ENCODE measurements around the gene PARD3.

PARD3 gene

GRCh38 chr10:34739915-34740314 lies 75.2 kb downstream of the PARD3 start:
- Histone ChIP-seq H3K79me2 (ENCODE audit: insufficient read depth, low read length) (peaks cover 92% of the 10 kb centered on the region), H3K9me2 (replicated peaks; ENCODE audit: low read depth, low read length) (no peaks in the 10 kb centered on the region), H2AFZ (ENCODE audit: low read length) (no peak overlapping the region), H3K27me3 (ENCODE audit: insufficient read depth, low read length, poor library complexity, severe bottlenecking) (no peaks in the 10 kb centered on the region), H3K4me3 (ENCODE audit: low read length, poor library complexity, severe bottlenecking) (peak overlapping the region; percentile 3), H3K9ac (ENCODE audit: low read depth, low read length, poor library complexity, severe bottlenecking) (no peak overlapping the region), H3K4me2 (ENCODE audit: low read depth, low read length, poor library complexity, severe bottlenecking) (peak overlapping the region; percentile 53), H3K4me1 (ENCODE audit: insufficient read depth, low read length, poor library complexity, severe bottlenecking) (peaks cover 59% of the 10 kb centered on the region), H3K36me3 (ENCODE audit: insufficient read depth, low read length) (no peaks in the 10 kb centered on the region), H3K9me3 (ENCODE audit: insufficient read depth, low read depth, low read length) (no peaks in the 10 kb centered on the region), H3F3A (ENCODE audit: low read depth) (no peaks in the 10 kb centered on the region), H4K20me1 (ENCODE audit: insufficient read depth, low read length, poor library complexity, severe bottlenecking) (peaks cover 34% of the 10 kb centered on the region)
- TF ChIP-seq EZH2phosphoT487 (IDR thresholded peaks at IDR 0.05; ENCODE audit: borderline replicate concordance): no peak
- TF ChIP-seq CTCF (conservative IDR thresholded peaks at IDR 0.05; ENCODE audit: low read length): no peak

GRCh38 chr10:34737772-34738169 lies 77.3 kb downstream of the PARD3 start:
- no peaks in the 10 kb centered on the region for H3F3A ChIP-seq (ENCODE audit: low read depth)
- no peaks in the 10 kb centered on the region for H3K9me3 ChIP-seq (ENCODE audit: insufficient read depth, low read depth, low read length)
- no peak overlapping the region for H3K4me2 ChIP-seq (ENCODE audit: low read depth, low read length, poor library complexity, severe bottlenecking)
- no peak overlapping the region for H2AFZ ChIP-seq (ENCODE audit: low read length)
- no peaks in the 10 kb centered on the region for H3K36me3 ChIP-seq (ENCODE audit: insufficient read depth, low read length)
- peaks cover 51% of the 10 kb centered on the region for H3K4me1 ChIP-seq (ENCODE audit: insufficient read depth, low read length, poor library complexity, severe bottlenecking)
- TF ChIP-seq CTCF (conservative IDR thresholded peaks at IDR 0.05; ENCODE audit: low read length): peak; percentile 53
- TF ChIP-seq EZH2phosphoT487 (IDR thresholded peaks at IDR 0.05; ENCODE audit: borderline replicate concordance): no peak
- H3K4me3 ChIP-seq (ENCODE audit: low read length, poor library complexity, severe bottlenecking): no peak overlapping the region
- H4K20me1 ChIP-seq (ENCODE audit: insufficient read depth, low read length, poor library complexity, severe bottlenecking): peaks cover 32% of the 10 kb centered on the region
- no peaks in the 10 kb centered on the region for H3K9me2 ChIP-seq (replicated peaks; ENCODE audit: low read depth, low read length)
- no peaks in the 10 kb centered on the region for H3K27me3 ChIP-seq (ENCODE audit: insufficient read depth, low read length, poor library complexity, severe bottlenecking)
- no peak overlapping the region for H3K9ac ChIP-seq (ENCODE audit: low read depth, low read length, poor library complexity, severe bottlenecking)
- peaks cover 84% of the 10 kb centered on the region for H3K79me2 ChIP-seq (ENCODE audit: insufficient read depth, low read length)

- H3K9me2 ChIP-seq (replicated peaks; ENCODE audit: low read depth, low read length): no peaks in the 10 kb centered on the region
- H3K4me1 ChIP-seq (ENCODE audit: insufficient read depth, low read length, poor library complexity, severe bottlenecking): peaks cover 46% of the 10 kb centered on the region
- peaks cover 84% of the 10 kb centered on the region for H3K79me2 ChIP-seq (ENCODE audit: insufficient read depth, low read length)
- H3K4me3 ChIP-seq (ENCODE audit: low read length, poor library complexity, severe bottlenecking): no peak overlapping the region
- H3K9ac ChIP-seq (ENCODE audit: low read depth, low read length, poor library complexity, severe bottlenecking): no peak overlapping the region
- no peaks in the 10 kb centered on the region for H3K27me3 ChIP-seq (ENCODE audit: insufficient read depth, low read length, poor library complexity, severe bottlenecking)
- no peaks in the 10 kb centered on the region for H3K36me3 ChIP-seq (ENCODE audit: insufficient read depth, low read length)
- TF ChIP-seq EZH2phosphoT487 (IDR thresholded peaks at IDR 0.05; ENCODE audit: borderline replicate concordance): no peak
- no peak for TF ChIP-seq CTCF (conservative IDR thresholded peaks at IDR 0.05; ENCODE audit: low read length)
- H3K4me2 ChIP-seq (ENCODE audit: low read depth, low read length, poor library complexity, severe bottlenecking): no peak overlapping the region
- no peaks in the 10 kb centered on the region for H3F3A ChIP-seq (ENCODE audit: low read depth)
- H4K20me1 ChIP-seq (ENCODE audit: insufficient read depth, low read length, poor library complexity, severe bottlenecking): peaks cover 38% of the 10 kb centered on the region
- no peaks in the 10 kb centered on the region for H3K9me3 ChIP-seq (ENCODE audit: insufficient read depth, low read depth, low read length)
- H2AFZ ChIP-seq (ENCODE audit: low read length): no peak overlapping the region
Measured at GRCh38 chr10:34736976-34737771, 77.9 kb downstream of the PARD3 start.

All from Loucy (cell line).